Smooth muscle cell (in vitro differentiated cells): ENCODE results near the gene RANBP17. TPM values are rescaled to one million over a fixed set of nuclear protein-coding genes. Genes with fewer than 3 reads are reported as not detected.
A peak's percentile ranks its signal among the peaks of the same experiment; 100 is the strongest.
"Not testable (repeated sequence)": the region's sequence is repeated elsewhere in the genome, so short reads cannot be mapped to it uniquely, and the experiment has no call there.

Experiments used
- DNase-seq: peaks from one replicate; lab custom pipeline; 2025; ENCODE audit not compliant: unreplicated experiment; lab: John Stamatoyannopoulos, UW
- H2AFZ ChIP-seq: fragments of 200-600 bp; sonication (generic); 2 replicates; pipeline ENCODE4 v1.6.0; 2016; ENCODE audit warnings: antibody characterized with exemption, low read depth, mild to moderate bottlenecking
- H3F3A ChIP-seq: fragments of 200-600 bp; sonication (generic); 2 replicates; pipeline ENCODE4 v1.6.0; 2017; ENCODE audit warnings: antibody characterized with exemption, low read depth
- H3K27ac ChIP-seq: fragments of 200-600 bp; sonication (generic); 2 replicates; pipeline ENCODE4 v1.5.1; 2016; ENCODE audit warnings: low read depth, mild to moderate bottlenecking
- H3K27me3 ChIP-seq: fragments of 200-600 bp; sonication (generic); 2 replicates; pipeline ENCODE4 v1.6.1; 2016; ENCODE audit warnings: low read depth, mild to moderate bottlenecking
- H3K36me3 ChIP-seq: fragments of 200-600 bp; sonication (generic); 2 replicates; pipeline ENCODE4 v1.5.1; 2016; ENCODE audit warnings: low read depth
- H3K4me1 ChIP-seq: fragments of 200-600 bp; sonication (generic); 2 replicates; pipeline ENCODE4 v1.5.1; 2016; ENCODE audit warnings: low read depth
- H3K4me2 ChIP-seq: fragments of 200-600 bp; sonication (generic); 2 replicates; pipeline ENCODE4 v1.6.0; 2016; ENCODE audit warnings: mild to moderate bottlenecking
- H3K4me3 ChIP-seq: fragments of 200-600 bp; sonication (generic); 2 replicates; pipeline ENCODE4 v1.5.1; 2016; ENCODE audit warnings: mild to moderate bottlenecking
- H3K79me2 ChIP-seq: fragments of 200-600 bp; sonication (generic); 2 replicates; pipeline ENCODE4 v1.6.0; 2016; ENCODE audit warnings: low read depth, mild to moderate bottlenecking
- H3K9ac ChIP-seq: fragments of 200-600 bp; sonication (generic); 2 replicates; pipeline ENCODE4 v1.6.0; 2016; ENCODE audit warnings: low read depth
- H3K9me3 ChIP-seq: fragments of 200-600 bp; sonication (generic); replicated peaks from 2 replicates; pipeline ENCODE4 v1.5.1; 2016; ENCODE audit warnings: low read depth
- H4K20me1 ChIP-seq: fragments of 200-600 bp; sonication (generic); 2 replicates; pipeline ENCODE4 v1.6.0; 2016; ENCODE audit warnings: low read depth
- WGBS: methylation state at CpG from one replicate; pipeline ENCODE4 v1.1.7; 2016; ENCODE audit warnings: low lambda C conversion rate; 5-methylcytosine and 5-hydroxymethylcytosine counted together
- polyA plus RNA-seq: library from polyadenylated mRNA; unstranded; fragments of >200 nt; fragmentation: Nextera tagmentation; extraction: Ambion mirVana; gene quantifications from 2 replicates; pipeline ENCODE4 v1.2.1, GENCODE V29; 2016
- total RNA-seq: library from RNA; depleted of rRNA; stranded (reverse); fragments of >200 nt; gene quantifications from 2 replicates; pipeline ENCODE4 v1.2.3, GENCODE V29; 2014
- TF ChIP-seq, protein P1 (sequence below): fragments of 200-600 bp; sonication (generic); IDR thresholded peaks from 2 replicates; pipeline ENCODE4 v1.5.1; 2017; ENCODE audit warnings: borderline replicate concordance, mild to moderate bottlenecking, antibody characterized with exemption; ENCODE audit not compliant: insufficient read depth, poor library complexity, severe bottlenecking

Gene RANBP17
- total and polyA plus RNA-seq, 2 experiments from 2014 or later, result 13.0 to 42.6 TPM

DNA sequence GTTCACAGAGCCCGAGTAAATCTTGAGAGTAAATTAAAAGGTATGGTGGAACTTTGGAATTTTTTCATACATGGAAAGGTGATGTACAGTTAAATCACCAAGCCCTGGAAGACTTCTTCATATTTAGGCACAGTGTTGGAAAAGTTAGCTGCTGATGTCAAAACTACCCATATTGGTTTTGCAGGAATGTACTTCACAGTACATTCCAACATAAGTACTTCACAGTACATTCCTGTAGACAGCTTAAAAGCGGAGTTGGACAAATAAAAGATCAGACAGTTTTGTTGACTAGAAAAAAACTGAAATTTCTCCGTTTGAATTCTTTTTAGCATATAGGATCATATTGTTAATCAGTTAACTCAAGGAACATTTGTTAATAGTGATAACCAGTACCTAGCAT is 1.8 kb downstream of the RANBP17 start:
- H3K9me3 ChIP-seq, result peaks cover 11% of the 10 kb centered on the region
- H3K4me3 ChIP-seq, result peak overlapping the region; percentile 78
- WGBS, result 32% methylated on average over 3 of the region's 3 CpGs
- H3K36me3 ChIP-seq, result no peaks in the 10 kb centered on the region
- no peak for DNase-seq
- no peak overlapping the region for H2AFZ ChIP-seq
- H3K27ac ChIP-seq, result peak overlapping the region; percentile 72
- H3K4me2 ChIP-seq, result peak overlapping the region; percentile 89
- H3K27me3 ChIP-seq, result no peaks in the 10 kb centered on the region
- peaks cover 47% of the 10 kb centered on the region for H3K79me2 ChIP-seq
- TF ChIP-seq, protein P1, sequence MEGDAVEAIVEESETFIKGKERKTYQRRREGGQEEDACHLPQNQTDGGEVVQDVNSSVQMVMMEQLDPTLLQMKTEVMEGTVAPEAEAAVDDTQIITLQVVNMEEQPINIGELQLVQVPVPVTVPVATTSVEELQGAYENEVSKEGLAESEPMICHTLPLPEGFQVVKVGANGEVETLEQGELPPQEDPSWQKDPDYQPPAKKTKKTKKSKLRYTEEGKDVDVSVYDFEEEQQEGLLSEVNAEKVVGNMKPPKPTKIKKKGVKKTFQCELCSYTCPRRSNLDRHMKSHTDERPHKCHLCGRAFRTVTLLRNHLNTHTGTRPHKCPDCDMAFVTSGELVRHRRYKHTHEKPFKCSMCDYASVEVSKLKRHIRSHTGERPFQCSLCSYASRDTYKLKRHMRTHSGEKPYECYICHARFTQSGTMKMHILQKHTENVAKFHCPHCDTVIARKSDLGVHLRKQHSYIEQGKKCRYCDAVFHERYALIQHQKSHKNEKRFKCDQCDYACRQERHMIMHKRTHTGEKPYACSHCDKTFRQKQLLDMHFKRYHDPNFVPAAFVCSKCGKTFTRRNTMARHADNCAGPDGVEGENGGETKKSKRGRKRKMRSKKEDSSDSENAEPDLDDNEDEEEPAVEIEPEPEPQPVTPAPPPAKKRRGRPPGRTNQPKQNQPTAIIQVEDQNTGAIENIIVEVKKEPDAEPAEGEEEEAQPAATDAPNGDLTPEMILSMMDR, result no peak
- peaks cover 12% of the 10 kb centered on the region for H4K20me1 ChIP-seq
- H3K9ac ChIP-seq, result peak overlapping the region; percentile 78
- peaks cover 5% of the 10 kb centered on the region for H3F3A ChIP-seq
- H3K4me1 ChIP-seq, result peaks cover 8% of the 10 kb centered on the region

DNA sequence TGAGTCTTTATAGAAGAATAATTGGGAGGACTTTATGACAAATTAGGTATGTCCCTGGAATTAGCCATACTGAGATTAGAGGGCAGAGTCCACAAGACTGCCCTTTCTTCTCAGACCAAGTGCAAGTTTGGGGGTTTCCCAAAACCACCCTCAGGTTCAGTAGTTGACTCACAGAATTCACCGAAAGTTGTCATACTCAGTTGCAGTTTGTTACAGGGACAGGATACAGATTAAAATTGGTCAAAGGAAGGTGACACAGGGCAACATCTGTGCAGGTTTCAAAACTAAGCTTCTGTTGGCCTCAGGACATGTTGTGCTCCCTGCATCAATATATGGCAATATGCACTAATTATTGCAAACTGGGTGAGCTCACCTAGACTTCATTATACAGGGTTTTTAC is 3.8 kb downstream of the RANBP17 start:
- Histone ChIP-seq H3K4me1 (peaks cover 8% of the 10 kb centered on the region), H3F3A (peaks cover 5% of the 10 kb centered on the region), H3K9me3 (peaks cover 8% of the 10 kb centered on the region), H3K4me2 (no peak overlapping the region), H3K36me3 (no peaks in the 10 kb centered on the region), H3K27ac (no peak overlapping the region), H2AFZ (no peak overlapping the region), H3K9ac (no peak overlapping the region), H3K4me3 (no peak overlapping the region), H3K79me2 (peaks cover 67% of the 10 kb centered on the region), H3K27me3 (no peaks in the 10 kb centered on the region), H4K20me1 (peaks cover 22% of the 10 kb centered on the region)
- TF ChIP-seq, protein P1, result no peak
- DNase-seq, result no peak
- WGBS, result 81% methylated on average over 1 of the region's 1 CpG

DNA sequence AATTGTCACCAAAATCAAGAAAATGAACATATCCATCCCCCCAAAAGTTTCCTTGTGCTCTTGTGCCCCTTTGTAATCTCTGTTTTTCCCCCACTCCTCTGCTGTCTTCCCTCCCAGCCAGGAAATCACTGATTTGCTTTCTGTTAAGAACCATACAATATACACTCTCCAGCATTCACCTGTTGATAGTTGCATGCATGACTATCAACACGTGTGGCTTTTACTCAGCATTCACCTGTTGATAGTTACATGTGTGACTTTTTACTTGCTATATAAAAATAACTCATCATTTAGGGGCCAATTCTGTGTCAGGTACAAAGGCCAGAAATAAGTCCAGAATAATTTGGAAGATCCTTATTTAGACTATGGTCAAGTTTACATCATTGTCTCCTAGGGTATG is 6.0 kb downstream of the RANBP17 start:
- no peak overlapping the region for H2AFZ ChIP-seq
- H3K36me3 ChIP-seq, result no peaks in the 10 kb centered on the region
- H3K79me2 ChIP-seq, result peaks cover 89% of the 10 kb centered on the region
- TF ChIP-seq, protein P1, result no peak
- no peaks in the 10 kb centered on the region for H3K27me3 ChIP-seq
- no peak overlapping the region for H3K27ac ChIP-seq
- H3K9ac ChIP-seq, result no peak overlapping the region
- no peak overlapping the region for H3K4me2 ChIP-seq
- no peak for DNase-seq
- H4K20me1 ChIP-seq, result peaks cover 29% of the 10 kb centered on the region
- H3K4me1 ChIP-seq, result peaks cover 8% of the 10 kb centered on the region
- H3K4me3 ChIP-seq, result no peak overlapping the region
- 86% methylated on average over 1 of the region's 1 CpG for WGBS
- H3K9me3 ChIP-seq, result peaks cover 3% of the 10 kb centered on the region
- H3F3A ChIP-seq, result no peaks in the 10 kb centered on the region

DNA sequence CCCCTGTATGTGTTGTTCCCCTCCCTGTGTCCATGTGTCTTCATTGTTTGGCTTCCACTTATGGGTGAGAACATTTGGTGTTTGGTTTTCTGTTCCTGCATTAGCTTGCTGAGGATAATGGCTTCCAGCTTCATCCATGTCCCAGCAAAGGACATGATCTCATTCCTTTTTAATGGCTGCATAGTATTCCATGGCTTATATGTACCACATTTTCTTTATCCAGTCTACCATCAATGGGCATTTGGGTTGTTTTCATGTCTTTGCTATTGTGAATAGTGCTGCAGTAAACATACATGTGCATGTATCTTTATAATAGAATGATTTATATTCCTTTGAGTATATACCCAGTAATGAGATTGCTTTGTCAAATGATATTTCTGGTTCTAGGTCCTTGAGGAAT is 8.6 kb downstream of the RANBP17 start:
- not testable (repeated sequence) for H3K4me2 ChIP-seq, H3K27me3 ChIP-seq, H3K36me3 ChIP-seq, H3K27ac ChIP-seq, H3K9me3 ChIP-seq, H3F3A ChIP-seq, H3K4me1 ChIP-seq, H3K4me3 ChIP-seq, DNase-seq, H3K9ac ChIP-seq, H2AFZ ChIP-seq
- H4K20me1 ChIP-seq, result peaks cover 30% of the 10 kb centered on the region
- H3K79me2 ChIP-seq, result peaks cover 100% of the 10 kb centered on the region
